ENCODE results near the gene ATP9B.

- no peak for TF ChIP-seq POLR2A (IDR thresholded peaks at IDR 0.05; ENCODE audit: low read length)
- no peak for TF ChIP-seq GATA1 (IDR thresholded peaks at IDR 0.05; ENCODE audit: low read depth, low read length)
Observed at GRCh38 chr18:79049506-79049905, 19.7 kb upstream of the ATP9B start.
